ENCODE data around the gene GPR84.

DNA sequence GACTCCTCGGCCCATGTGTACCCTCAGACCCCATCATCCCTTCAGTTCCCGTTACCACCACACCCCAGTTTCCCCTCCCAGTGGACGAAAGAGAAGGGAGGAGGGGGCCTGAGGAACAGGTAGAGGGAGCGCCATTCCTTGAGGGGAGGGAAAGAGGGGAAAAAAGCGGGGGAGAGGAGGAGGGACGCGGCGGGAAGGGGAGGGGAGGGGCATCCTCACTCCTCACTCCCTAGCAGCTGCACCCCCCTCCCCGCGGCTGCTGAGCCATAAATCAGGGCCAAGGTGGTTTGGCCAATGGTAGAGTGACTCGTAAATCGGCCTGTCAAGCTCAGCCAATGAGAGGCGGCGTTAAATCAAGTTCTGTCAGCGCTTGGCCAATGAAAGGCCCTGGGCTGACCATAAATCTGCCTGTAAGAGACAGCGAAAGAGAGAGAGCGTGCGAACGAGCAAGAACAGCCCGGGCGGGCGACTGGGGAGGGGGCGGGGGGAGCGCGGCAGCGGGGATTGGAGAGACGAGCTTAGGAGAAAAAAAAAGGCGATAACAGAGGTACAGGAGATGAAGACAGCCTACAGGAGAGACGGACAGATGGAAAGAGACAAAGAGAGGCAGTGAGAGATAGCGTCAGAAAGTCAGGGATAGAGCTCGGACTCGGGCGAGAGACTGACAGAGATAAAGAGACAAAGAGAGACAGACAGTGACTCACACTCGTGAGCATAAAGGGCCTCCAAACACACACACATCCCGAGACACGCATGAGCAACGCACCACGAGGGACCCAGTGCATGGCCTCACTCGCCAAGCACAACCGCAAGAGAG, 5.1 kb downstream of the GPR84 start:
- TF ChIP-seq EZH2phosphoT487 (IDR thresholded peaks at IDR 0.05; ENCODE audit: insufficient read depth, low read depth) = no peak
- no peak for TF ChIP-seq EZH2 (IDR thresholded peaks at IDR 0.05; ENCODE audit: insufficient read depth, poor library complexity, severe bottlenecking)
